Adrenal gland (tissue), 5 donors: Measurements from ENCODE around the gene NEK9.
"Not testable (repeated sequence)": the region's sequence is repeated elsewhere in the genome, so short reads cannot be mapped to it uniquely, and the experiment has no call there.

Experiments used
- POLR2A ChIP-seq, 2 donors: fragments of 450-650 bp; IDR thresholded peaks; one replicate each; pipeline ENCODE4 v1.6.1; 2017; ENCODE audit warnings: antibody characterized with exemption in 2 of 2, mild to moderate bottlenecking in 2 of 2, moderate library complexity in 1 of 2
- TF ChIP-seq, protein P1 (sequence below), 6 experiments: fragments of 450-650 bp in 4 of 6; fragments of 200-600 bp in 2 of 6; sonication (generic) in 1 of 6; IDR thresholded peaks; 1 replicate in 5 of 6; 2 replicates in 1 of 6; pipeline versions ENCODE4 v1.5.1 to v1.8.0; 2016 to 2021; ENCODE audit warnings: antibody characterized with exemption in 6 of 6, mild to moderate bottlenecking in 2 of 6, moderate library complexity in 1 of 6
- donor health status: DM: no; HTN: no; CAD: no.

DNA sequence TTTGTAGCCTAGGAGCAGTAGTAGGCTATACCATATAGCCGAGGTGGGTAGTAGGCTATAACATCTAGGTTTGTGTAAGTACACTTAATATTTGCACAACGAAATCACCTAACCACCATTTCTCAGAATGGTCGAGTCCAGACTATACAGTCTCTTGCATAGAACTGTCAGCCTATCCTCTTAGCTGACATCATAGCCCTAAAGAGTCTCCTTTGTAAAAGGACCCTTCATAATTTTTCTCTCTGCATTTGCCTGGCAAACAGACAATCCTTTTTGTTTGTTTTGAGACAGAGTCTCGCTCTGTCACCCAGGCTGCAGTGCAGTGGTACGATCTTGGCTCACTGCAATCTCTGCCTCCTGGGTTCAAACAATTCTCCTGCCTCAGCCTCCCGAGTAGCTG is 23.8 kb upstream of the NEK9 start:
- TF ChIP-seq, protein P1, sequence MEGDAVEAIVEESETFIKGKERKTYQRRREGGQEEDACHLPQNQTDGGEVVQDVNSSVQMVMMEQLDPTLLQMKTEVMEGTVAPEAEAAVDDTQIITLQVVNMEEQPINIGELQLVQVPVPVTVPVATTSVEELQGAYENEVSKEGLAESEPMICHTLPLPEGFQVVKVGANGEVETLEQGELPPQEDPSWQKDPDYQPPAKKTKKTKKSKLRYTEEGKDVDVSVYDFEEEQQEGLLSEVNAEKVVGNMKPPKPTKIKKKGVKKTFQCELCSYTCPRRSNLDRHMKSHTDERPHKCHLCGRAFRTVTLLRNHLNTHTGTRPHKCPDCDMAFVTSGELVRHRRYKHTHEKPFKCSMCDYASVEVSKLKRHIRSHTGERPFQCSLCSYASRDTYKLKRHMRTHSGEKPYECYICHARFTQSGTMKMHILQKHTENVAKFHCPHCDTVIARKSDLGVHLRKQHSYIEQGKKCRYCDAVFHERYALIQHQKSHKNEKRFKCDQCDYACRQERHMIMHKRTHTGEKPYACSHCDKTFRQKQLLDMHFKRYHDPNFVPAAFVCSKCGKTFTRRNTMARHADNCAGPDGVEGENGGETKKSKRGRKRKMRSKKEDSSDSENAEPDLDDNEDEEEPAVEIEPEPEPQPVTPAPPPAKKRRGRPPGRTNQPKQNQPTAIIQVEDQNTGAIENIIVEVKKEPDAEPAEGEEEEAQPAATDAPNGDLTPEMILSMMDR (IDR thresholded peaks at IDR 0.05), result not testable (repeated sequence)
- TF ChIP-seq POLR2A (IDR thresholded peaks at IDR 0.05), result not testable (repeated sequence)
